Bone marrow (tissue), 2 donors: ENCODE data around the gene PEAK3.

Experiments
- DNase-seq, 2 donors: peaks; one replicate each; lab custom pipeline; 2025; lab: John Stamatoyannopoulos, UW

Gene PEAK3

GRCh38 chr19:2282062-2282861 lies at the start of gene PEAK3:
Gene PEAK3, minus strand, starts transcription at chr19:2282175. Its CDS starts 1,244 bp downstream, at chr19:2280931.
- DNase-seq = peak in 1 of 2 donors; percentile 61

- DNase-seq = no peak
Observed at GRCh38 chr19:2330632-2331284, 48.8 kb upstream of the PEAK3 start.

- DNase-seq = no peak
Observed at GRCh38 chr19:2330255-2330631, 48.3 kb upstream of the PEAK3 start.

- no peak for DNase-seq
Observed at GRCh38 chr19:2329501-2329916, 47.5 kb upstream of the PEAK3 start.

- DNase-seq = no peak
Observed at GRCh38 chr19:2329149-2329478, 47.1 kb upstream of the PEAK3 start.

GRCh38 chr19:2328401-2329148 lies 46.6 kb upstream of the PEAK3 start, which contains the start of the genes LSM7 and SPPL2B:
Gene LSM7, minus strand, starts transcription at chr19:2328586. Its CDS starts 20 bp downstream, at chr19:2328566.
Gene SPPL2B, plus strand, starts transcription at chr19:2328684. Its CDS starts 26 bp downstream, at chr19:2328710.
- peak; percentile 74 to 76 for DNase-seq

GRCh38 chr19:2327773-2328400 lies 45.9 kb upstream of the PEAK3 start:
- DNase-seq = peak; percentile 29 to 67

- DNase-seq = no peak
Observed at GRCh38 chr19:2326699-2327360, 44.9 kb upstream of the PEAK3 start.

GRCh38 chr19:2325281-2326046 lies 43.5 kb upstream of the PEAK3 start:
- peak in 1 of 2 donors; percentile 86 for DNase-seq

GRCh38 chr19:2324220-2324948 lies 42.4 kb upstream of the PEAK3 start:
- DNase-seq = no peak

GRCh38 chr19:2323707-2324106 lies 41.7 kb upstream of the PEAK3 start:
- DNase-seq = no peak

- DNase-seq = no peak
Observed at GRCh38 chr19:2321565-2322283, 39.7 kb upstream of the PEAK3 start.

- DNase-seq = no peak
Observed at GRCh38 chr19:2320939-2321338, 39.0 kb upstream of the PEAK3 start.

GRCh38 chr19:2320049-2320448 lies 38.1 kb upstream of the PEAK3 start:
- no peak for DNase-seq

GRCh38 chr19:2319551-2319950 lies 37.6 kb upstream of the PEAK3 start:
- no peak for DNase-seq

GRCh38 chr19:2318923-2319322 lies 36.9 kb upstream of the PEAK3 start:
- DNase-seq = no peak

- DNase-seq = no peak
Observed at GRCh38 chr19:2317756-2318155, 35.8 kb upstream of the PEAK3 start.

- no peak for DNase-seq
Observed at GRCh38 chr19:2317300-2317699, 35.3 kb upstream of the PEAK3 start.

- DNase-seq = peak; percentile 41 to 75
Observed at GRCh38 chr19:2315818-2316353, 33.9 kb upstream of the PEAK3 start.
